GM21786 (cell line): ENCODE data around the gene ACSL3.

ENCODE experiments used
- ATAC-seq: cut with Tn5 transposase; IDR thresholded peaks from one replicate; pipeline ENCODE4 v1.9.1; 2021; ENCODE audit not compliant: unreplicated experiment

ACSL3 gene

GRCh38 chr2:222939208-222939856 is 78.5 kb downstream of the ACSL3 start:
- peak; percentile 63 for ATAC-seq

DNA sequence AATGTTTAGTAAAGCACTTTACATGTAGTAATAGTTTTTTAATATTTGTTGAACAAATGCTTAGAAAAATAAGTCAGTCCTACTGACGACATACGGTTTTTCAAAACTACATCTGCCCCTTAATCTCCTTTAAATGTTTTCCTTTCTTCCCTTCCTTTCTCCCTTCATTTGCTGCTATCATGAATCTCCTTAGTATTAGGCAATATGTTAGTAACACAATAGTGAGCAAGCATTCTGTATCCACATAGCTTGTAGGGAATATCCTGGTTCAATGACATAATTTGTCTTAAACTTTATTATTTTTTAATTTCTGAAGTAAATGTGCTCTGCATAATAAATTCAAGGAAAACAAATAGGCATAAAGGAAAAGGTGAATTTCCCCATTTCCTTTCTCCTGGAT is 79.1 kb downstream of the ACSL3 start:
- ATAC-seq, result no peak

GRCh38 chr2:222941510-222942032 is 80.7 kb downstream of the ACSL3 start:
- ATAC-seq, result no peak

DNA sequence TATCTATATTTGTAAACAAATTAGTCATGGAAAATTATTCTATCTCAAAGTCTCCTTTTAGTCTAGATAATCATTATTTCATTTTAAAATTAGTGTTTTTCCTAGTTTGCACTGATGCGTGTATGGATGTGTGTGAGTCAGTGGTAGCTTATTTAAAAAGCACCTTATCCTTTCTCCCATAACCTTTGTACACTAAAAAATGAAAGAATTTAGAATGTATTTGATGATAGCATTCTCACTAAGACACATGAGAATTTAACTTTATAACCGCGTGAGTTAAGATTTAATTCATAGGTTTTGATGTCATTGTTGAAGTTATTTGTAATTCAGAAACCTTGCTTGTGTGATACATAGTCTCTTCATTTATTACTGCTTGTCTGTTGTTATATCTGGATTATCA is 81.7 kb downstream of the ACSL3 start:
- no peak for ATAC-seq

DNA sequence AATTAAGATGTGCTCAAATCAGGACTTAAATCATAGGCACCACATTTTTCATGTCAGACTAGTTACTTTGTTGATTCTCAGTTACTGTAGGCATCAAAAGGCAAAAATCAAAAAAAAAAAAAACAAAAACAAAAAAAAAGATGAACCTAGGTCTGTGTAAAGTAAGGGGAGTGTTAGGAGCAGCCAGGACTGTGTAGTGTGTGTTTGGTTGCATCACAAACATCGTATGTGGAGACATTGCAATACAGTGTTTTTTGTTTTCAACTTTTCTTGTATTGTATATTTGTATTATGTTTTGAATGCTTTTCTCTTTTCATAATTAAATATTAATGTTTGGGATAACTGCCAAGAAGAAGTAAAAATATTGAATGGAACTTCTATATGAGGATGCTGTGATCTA is 82.1 kb downstream of the ACSL3 start:
- no peak for ATAC-seq

GRCh38 chr2:222943820-222944219 is 83.0 kb downstream of the ACSL3 start:
- peak; percentile 75 for ATAC-seq

DNA sequence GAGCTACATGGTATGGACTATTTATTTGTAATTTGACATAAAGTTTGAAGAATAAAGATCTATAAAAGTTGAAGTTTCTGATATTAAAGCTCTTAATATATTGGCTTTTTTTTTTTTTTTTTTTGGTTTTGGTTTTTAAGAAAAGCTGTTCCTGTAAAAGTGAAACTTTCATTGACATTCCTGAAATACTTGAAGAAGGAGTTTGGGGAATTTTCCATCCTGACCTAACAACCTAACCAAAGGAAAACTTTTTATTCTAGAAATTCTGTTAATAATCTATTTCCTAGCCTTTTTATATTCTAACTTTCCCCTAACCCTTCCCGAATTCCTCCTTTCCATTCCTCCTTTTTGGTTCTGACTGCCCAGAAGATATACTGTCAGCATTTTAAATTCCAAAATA is 83.7 kb downstream of the ACSL3 start:
- ATAC-seq, result no peak

- no peak for ATAC-seq
Observed at GRCh38 chr2:222944971-222945740, 84.3 kb downstream of the ACSL3 start.

DNA sequence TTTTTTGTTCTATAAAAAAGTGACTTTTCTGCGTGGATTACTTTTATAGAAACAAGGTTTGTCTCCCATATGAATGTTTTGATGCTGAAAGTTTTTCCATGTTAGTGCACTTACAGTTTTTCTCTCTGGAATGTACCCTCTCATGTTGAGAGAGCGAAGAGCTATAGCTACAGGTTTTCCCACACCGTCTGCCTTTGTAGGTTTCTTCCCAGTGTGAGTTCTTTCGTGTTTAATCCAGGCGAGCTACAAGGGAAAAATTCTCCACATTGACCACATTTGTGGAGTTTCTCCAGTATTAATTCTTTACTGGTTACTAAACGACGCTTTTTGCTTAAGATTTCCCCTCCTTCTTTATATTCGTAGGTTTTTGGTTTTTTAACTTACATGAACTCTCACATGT is 85.1 kb downstream of the ACSL3 start:
- no peak for ATAC-seq

GRCh38 chr2:222946700-222947287 is 86.0 kb downstream of the ACSL3 start:
- no peak for ATAC-seq

DNA sequence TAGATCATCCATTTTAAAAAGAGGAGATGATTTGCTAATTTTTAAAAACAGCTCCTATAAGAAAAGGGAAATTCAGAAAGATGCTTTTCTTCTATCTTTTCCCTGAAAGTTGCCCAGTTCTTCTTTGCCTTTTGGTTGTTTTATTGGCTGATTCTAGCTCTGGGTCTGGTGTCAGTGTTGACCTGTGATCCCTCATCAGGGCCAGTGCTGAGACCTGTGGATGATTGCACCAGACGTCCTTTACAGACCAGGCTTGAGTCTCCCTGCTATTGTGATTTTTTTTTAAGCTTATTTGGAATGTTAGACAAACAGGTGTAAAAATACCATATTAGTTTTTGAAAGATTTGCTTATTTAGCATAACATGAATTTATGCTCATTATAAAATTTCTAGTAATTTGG is 88.2 kb downstream of the ACSL3 start:
- no peak for ATAC-seq

- ATAC-seq, result no peak
Observed at GRCh38 chr2:222949690-222950323, 89.0 kb downstream of the ACSL3 start.

DNA sequence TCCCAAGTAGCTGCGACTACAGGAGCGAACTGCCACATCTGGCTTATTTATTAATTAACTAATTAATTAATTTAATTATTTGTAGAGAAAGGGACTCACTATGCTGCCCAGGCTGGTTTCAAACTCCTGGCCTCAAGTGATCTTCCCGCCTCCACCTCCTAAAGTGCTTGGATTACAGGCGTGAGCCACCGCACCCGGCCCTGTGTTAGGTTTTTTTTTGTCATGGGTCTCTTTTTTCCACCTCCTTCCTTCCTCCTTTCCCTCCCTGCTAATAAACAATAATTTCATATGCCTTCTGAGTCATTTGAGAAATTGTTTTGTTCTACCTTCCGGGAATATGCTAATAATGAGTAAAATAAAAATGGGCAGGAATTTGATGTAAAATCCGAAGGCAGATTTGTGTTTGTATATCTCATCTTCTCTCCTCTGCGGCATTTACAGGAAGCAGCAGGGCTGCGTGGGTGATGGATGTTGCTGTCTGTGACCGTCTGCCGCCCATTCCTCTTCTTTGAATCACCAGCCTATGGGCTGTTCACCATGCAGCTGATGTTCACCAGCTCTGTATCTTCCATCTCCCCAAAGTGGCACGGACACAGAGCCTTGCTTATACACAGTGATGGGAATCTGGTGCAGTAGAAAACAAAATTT is 89.9 kb downstream of the ACSL3 start:
- ATAC-seq, result no peak

GRCh38 chr2:222952204-222952603 is 91.4 kb downstream of the ACSL3 start:
- ATAC-seq, result no peak

DNA sequence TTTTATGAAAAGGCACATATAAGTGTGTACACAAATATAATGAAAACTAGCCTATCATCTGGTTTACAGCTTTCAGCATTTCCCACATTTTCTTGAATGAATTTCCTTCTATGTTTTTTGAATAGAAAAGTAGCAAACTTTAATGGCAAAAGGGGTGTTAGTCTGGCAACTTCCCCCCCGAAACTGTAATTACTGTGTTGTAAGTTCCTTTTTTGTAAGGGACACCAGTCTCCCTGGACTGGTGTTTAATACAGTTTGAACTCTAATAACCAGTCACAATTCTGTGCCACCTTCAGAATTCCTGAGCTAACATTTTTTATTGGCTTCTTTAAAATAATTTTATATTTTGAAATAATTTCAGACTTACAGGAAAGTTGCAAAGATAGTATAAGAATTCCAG is 94.2 kb downstream of the ACSL3 start:
- ATAC-seq, result no peak

DNA sequence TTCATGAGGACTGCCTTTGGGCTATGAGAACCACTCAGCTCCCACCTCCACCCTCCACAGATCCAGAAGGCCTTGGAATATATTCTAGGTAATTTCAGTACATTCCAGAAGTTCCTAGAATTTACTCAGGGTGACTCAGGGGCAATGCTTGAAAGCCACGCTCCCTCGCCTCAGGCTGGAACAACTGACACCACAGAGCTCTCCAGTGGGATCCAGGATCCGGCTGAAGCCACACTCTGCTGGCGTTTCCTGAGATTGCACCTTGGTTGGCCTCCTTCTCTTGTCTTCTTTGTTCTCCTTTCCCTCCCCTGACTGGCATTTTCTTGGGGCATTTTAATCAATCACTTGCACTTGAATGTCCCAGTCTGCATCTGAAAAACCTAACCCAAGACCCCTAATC is 98.5 kb downstream of the ACSL3 start:
- ATAC-seq, result no peak

DNA sequence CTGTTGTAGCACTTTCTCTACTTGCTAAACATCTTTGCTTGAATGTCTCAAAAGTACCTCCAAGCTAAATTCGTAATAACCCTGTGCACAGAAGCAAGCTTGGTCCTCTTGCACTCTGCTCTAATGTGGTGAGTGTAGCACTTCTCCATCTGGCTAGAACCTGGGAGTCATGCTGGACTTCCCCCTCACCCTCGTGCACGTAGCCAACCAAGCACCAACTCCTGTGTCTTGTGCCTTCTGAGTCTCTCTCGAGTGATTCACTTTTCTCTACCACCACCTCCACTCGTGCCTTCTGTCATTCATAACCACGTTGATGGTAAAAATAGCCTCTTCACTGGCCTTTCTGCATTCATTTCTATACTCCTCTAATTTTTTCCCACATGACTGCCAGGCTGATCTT is 99.3 kb downstream of the ACSL3 start:
- ATAC-seq, result peak; percentile 96

DNA sequence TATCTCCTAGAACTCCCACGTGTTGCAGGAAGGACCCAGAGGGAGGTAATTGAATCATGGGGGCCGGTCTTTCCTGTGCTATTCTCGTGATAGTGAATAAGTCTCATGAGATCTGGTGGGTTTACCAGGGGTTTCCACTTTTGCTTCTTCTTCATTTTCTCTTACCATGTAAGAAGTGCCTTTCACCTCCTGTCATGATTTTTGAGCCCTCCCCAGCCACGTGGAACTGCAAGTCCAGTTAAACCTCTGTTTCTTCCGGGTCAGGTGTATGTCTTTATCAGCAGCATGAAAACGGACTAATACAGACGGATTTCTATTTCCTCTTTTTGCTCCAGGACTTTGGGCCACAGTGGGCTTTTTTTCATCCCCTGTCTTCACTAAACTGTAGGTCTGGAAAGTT is 102.8 kb downstream of the ACSL3 start:
- ATAC-seq, result no peak

- no peak for ATAC-seq
Observed at GRCh38 chr2:222964376-222965031, 103.7 kb downstream of the ACSL3 start.

GRCh38 chr2:222965555-222965954 is 104.7 kb downstream of the ACSL3 start:
- ATAC-seq, result no peak
